HTR-8/SVneo (cell line): Measurements from ENCODE around the gene ZNF316.
A peak's percentile ranks its signal among the peaks of the same experiment; 100 is the strongest.
"Not testable (repeated sequence)": the region's sequence is repeated elsewhere in the genome, so short reads cannot be mapped to it uniquely, and the experiment has no call there.

Experiments used
- DNase-seq: peaks from one replicate; pipeline ENCODE4 v3.0.0; 2011; ENCODE audit warnings: low spot score, mixed read lengths; ENCODE audit not compliant: insufficient read length
- FAIRE-seq: peaks from 2 replicates; lab custom pipeline; 2011; peaks lifted over from hg19 to GRCh38; lab: Jason Lieb, UNC

The ZNF316 gene

GRCh38 chr7:6658618-6659345 lies 21.7 kb downstream of the ZNF316 start:
- DNase-seq (no peak), FAIRE-seq (no peak)

GRCh38 chr7:6670851-6671250 lies 33.7 kb downstream of the ZNF316 start:
- FAIRE-seq, DNase-seq: not testable (repeated sequence)

DNA sequence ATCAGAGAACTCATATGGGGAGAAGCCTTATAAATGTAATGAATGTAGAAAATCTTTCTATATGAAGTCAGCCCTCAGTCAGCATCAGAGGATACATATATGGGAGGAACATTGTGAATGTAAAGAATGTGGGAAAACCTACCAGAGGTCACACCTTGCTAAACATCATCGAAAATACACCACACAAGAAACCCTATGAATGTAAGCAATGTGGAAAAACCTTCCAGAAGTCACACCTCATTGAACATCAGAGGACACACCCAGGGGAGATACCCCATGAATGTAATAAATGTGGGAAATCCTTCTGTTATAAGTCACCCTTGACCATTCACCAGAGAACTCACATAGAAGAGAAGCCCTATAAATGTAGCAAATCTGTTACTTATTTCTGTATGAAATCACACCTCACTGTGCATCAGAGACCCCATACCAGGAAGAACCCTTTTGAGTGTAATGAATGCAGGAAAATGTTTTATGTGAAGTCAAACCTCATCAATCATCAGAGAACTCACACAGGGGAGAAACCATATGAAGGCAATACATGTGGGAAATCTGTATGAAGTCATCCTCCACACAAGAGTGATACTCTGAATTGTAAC lies 38.8 kb downstream of the ZNF316 start:
- no peak for FAIRE-seq
- DNase-seq: no peak

DNA sequence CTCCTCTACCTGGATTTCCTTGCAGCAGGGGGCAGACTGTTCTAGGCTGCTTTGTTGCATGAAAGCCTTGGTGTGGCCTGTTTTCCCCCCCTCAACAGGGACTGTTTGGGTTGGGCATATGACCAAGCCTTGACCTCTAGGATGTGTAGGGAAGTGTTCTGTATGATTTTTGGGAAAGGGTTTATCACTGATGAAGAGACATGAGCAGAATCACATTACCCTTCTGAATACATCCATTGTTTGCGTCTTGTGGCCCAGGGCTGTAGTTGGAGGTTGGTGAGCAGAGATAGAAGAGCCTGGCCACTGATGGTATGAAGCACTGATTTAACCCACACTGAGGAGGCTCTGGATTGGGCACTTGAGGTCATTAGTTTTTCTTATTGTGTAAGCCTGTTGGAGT lies 43.0 kb downstream of the ZNF316 start:
- peak; percentile 26 for FAIRE-seq
- DNase-seq: no peak

DNA sequence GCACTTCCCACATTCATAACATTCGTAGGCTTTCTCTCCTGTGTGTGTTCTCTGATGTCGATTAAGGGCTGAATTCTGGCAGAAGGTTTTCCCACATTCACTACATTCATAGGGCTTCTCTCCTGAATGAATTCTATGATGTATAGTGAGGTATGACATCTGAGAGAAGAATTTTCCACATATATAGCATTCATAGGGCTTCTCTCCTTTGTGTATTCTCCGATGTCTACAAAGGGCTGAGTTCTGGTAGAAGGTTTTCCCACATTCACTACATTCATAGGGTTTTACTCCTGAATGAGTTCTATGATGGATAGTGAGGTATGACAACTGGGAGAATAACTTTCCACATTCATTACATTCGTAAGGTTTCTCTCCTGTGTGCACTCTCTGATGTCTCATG lies 54.0 kb downstream of the ZNF316 start:
- DNase-seq: no peak
- no peak for FAIRE-seq

DNA sequence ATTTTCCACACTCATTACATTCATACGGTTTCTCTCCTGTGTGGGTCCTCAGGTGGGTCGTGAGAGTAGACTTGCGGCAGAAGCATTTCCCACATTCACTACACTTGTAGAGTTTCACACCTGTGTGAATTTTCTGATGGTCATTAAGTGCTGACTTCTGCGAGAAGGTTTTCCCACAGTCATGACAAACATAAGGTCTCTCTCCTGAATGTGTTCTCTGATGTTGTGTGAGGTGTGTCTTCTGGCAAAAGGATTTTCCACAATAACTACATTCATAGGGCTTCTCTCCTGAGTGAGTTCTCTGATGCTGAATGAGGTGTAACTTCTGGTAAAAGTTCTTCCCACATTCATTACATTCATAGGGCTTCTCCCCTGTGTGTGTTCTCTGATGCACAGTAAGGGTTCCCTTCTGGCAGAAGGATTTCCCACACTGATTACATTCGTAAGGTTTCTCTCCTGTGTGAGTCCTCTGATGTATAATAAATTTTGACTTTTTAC lies 54.5 kb downstream of the ZNF316 start:
- no peak for FAIRE-seq
- no peak for DNase-seq

GRCh38 chr7:6700793-6701192 lies 63.7 kb downstream of the ZNF316 start:
- FAIRE-seq (no peak), DNase-seq (no peak)

DNA sequence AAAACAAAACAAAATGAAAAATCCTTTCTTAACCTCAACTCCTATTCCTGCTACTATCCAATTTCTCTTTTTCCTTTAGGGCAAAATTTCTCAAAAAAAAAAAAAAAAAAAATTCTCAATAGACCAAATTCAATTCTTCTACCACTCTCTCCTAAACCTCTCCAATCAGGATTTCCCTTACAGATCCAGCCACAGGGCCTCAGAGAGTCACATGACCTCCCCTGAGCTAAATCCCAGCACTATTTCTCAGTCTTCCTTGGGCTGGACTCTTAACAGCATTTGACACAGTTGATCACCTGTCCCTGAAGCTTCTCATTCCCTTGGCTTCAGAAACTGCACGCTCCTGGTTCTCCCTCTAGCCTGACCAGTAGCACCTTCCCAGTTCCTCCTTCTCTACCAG lies 64.7 kb downstream of the ZNF316 start:
- no peak for FAIRE-seq
- DNase-seq: no peak
